K562 (cell line): ENCODE data around the gene ZMYND15. TPM values are rescaled to one million over a fixed set of nuclear protein-coding genes. Genes with fewer than 3 reads are reported as not detected.
A peak's percentile ranks its signal among the peaks of the same experiment; 100 is the strongest.

ENCODE experiments used
- BDP1 ChIP-seq: IDR thresholded peaks from 3 replicates; pipeline ENCODE4 v1.6.1; 2011; ENCODE audit not compliant: insufficient read length, insufficient read depth
- BRD9 ChIP-seq: fragments of 450-650 bp; IDR thresholded peaks from 2 replicates; pipeline ENCODE4 v1.6.1; 2018; ENCODE audit warnings: low read depth; ENCODE audit not compliant: partially characterized antibody
- DACH1 ChIP-seq: fragments of 450-650 bp; IDR thresholded peaks from 2 replicates; pipeline ENCODE4 v1.6.1; 2018; ENCODE audit not compliant: partially characterized antibody
- DDX20 ChIP-seq: fragments of 450-650 bp; IDR thresholded peaks from 2 replicates; pipeline ENCODE4 v1.6.1; 2016; ENCODE audit warnings: missing genetic modification characterization, low read depth, mild to moderate bottlenecking, missing compliant biosample characterization, moderate library complexity
- HMG20A ChIP-seq: fragments of 450-650 bp; formaldehyde crosslinking; conservative IDR thresholded peaks from 2 replicates; pipeline ENCODE4 v1.4.0; 2020; ENCODE audit warnings: mild to moderate bottlenecking, mixed read lengths
- HNRNPK ChIP-seq: fragments of 200-400 bp; formaldehyde crosslinking; IDR thresholded peaks from one replicate; pipeline ENCODE4 v1.6.1; 2018; ENCODE audit warnings: mild to moderate bottlenecking, low read depth, low read length; ENCODE audit not compliant: poor library complexity, severe bottlenecking
- MBD2 ChIP-seq: sonication (generic); IDR thresholded peaks from 2 replicates; pipeline ENCODE4 v1.6.1; 2016; ENCODE audit warnings: low read depth, borderline replicate concordance
- PCBP1 ChIP-seq: fragments of 200-400 bp; formaldehyde crosslinking; IDR thresholded peaks from 2 replicates; pipeline ENCODE4 v1.6.1; 2018; ENCODE audit warnings: mild to moderate bottlenecking, low read depth, low read length; ENCODE audit not compliant: poor library complexity, severe bottlenecking
- POLR2AphosphoS2 ChIP-seq: IDR thresholded peaks from 2 replicates; pipeline ENCODE4 v1.6.1; 2012; ENCODE audit warnings: low read length, improper control_type of control experiment
- POLR2AphosphoS5 ChIP-seq: IDR thresholded peaks from 2 replicates; pipeline ENCODE4 v1.6.1; 2011; ENCODE audit warnings: mild to moderate bottlenecking, low read depth, low read length, moderate library complexity; ENCODE audit not compliant: control insufficient read depth, insufficient read depth
- PYGO2 ChIP-seq: fragments of 450-650 bp; IDR thresholded peaks from 2 replicates; pipeline ENCODE4 v1.6.1; 2016; ENCODE audit warnings: mild to moderate bottlenecking, missing genetic modification characterization, moderate library complexity, missing compliant biosample characterization
- RAD21 ChIP-seq, 2 experiments: fragments of 250-450 bp in 1 of 2; fragments of 450-650 bp in 1 of 2; sonication (Bioruptor Pico) in 1 of 2; formaldehyde crosslinking in 1 of 2; IDR thresholded peaks in 1 of 2; conservative IDR thresholded peaks in 1 of 2; 2 replicates each; pipeline versions ENCODE4 v1.4.0 to v1.8.0; 2020 to 2022; ENCODE audit warnings: mild to moderate bottlenecking in 2 of 2, moderate library complexity in 1 of 2
- RAD51 ChIP-seq: fragments of 450-650 bp; IDR thresholded peaks from 2 replicates; pipeline ENCODE4 v1.7.1; 2016; ENCODE audit warnings: low read depth, mild to moderate bottlenecking, borderline replicate concordance
- RFX1 ChIP-seq: fragments of 450-650 bp; IDR thresholded peaks from 2 replicates; pipeline ENCODE4 v1.6.1; 2016; ENCODE audit warnings: mild to moderate bottlenecking, moderate library complexity
- RUNX1 ChIP-seq: sonication (generic); IDR thresholded peaks from 2 replicates; pipeline ENCODE4 v1.6.1; 2016; ENCODE audit warnings: antibody characterized with exemption, low read depth
- SRSF9 ChIP-seq: fragments of 200-400 bp; formaldehyde crosslinking; IDR thresholded peaks from 2 replicates; pipeline ENCODE4 v1.6.1; 2017; ENCODE audit warnings: low read depth, low read length, borderline replicate concordance
- TCF7L2 ChIP-seq: fragments of 150-350 bp; IDR thresholded peaks from 2 replicates; pipeline ENCODE4 v1.6.1; 2016; ENCODE audit warnings: low read depth, mild to moderate bottlenecking, low read length, moderate library complexity
- U2AF2 ChIP-seq: fragments of 200-400 bp; formaldehyde crosslinking; optimal IDR thresholded peaks from 2 replicates; pipeline ENCODE3; 2017; ENCODE audit warnings: low read depth, mild to moderate bottlenecking, low read length
- ZFP91 ChIP-seq: sonication (generic); formaldehyde crosslinking; IDR thresholded peaks from 2 replicates; pipeline ENCODE4 v1.8.0; 2022; ENCODE audit warnings: mild to moderate bottlenecking, missing genetic modification reagents
- ZNF174 ChIP-seq: fragments of 250-450 bp; sonication (Bioruptor Pico); IDR thresholded peaks from 2 replicates; pipeline ENCODE4 v1.4.0; 2020; ENCODE audit warnings: mild to moderate bottlenecking
- ZNF354B ChIP-seq: fragments of 250-450 bp; sonication (Bioruptor Pico); IDR thresholded peaks from 2 replicates; pipeline ENCODE4 v1.4.0; 2020
- polyA plus RNA-seq, 8 experiments: library from polyadenylated mRNA; depleted of rRNA in 4 of 8; stranded (reverse) in 5 of 8; unstranded in 3 of 8; fragments of >200 nt; fragmentation: Nextera tagmentation in 2 of 8; fragmentation: Illumina TruSeq in 1 of 8; extraction: Ambion mirVana in 2 of 8; extraction: Trizol in 1 of 8; gene quantifications; 2 replicates each; pipeline versions ENCODE4 v1.2.1 to v1.2.3, GENCODE V29; 2011 to 2014; ENCODE audit warnings: inconsistent platforms in 1 of 8, missing spikeins in 1 of 8
- total RNA-seq, 7 experiments: library from RNA; depleted of rRNA in 6 of 7; stranded (reverse); fragments of >200 nt in 6 of 7; fragmentation: Illumina TruSeq in 2 of 7; extraction: Trizol in 2 of 7; gene quantifications; 2 replicates each; pipeline versions ENCODE4 v1.2.1 to v1.2.3, GENCODE V29; 2011 to 2021; ENCODE audit warnings: low replicate concordance in 1 of 7
- TF ChIP-seq, protein P1 (sequence below): fragments of 250-450 bp; sonication (Bioruptor Pico); IDR thresholded peaks from 2 replicates; pipeline ENCODE4 v1.8.0; 2022; ENCODE audit warnings: inconsistent platforms
- TF ChIP-seq, protein P2 (sequence below): sonication (generic); formaldehyde crosslinking; IDR thresholded peaks from 2 replicates; pipeline ENCODE4 v1.8.0; 2022; ENCODE audit warnings: mild to moderate bottlenecking, missing genetic modification reagents
- TF ChIP-seq, protein P3 (sequence below): fragments of 200-800 bp; sonication (Bioruptor generic); IDR thresholded peaks from 2 replicates; pipeline ENCODE4 v1.6.1; 2017; ENCODE audit warnings: missing genetic modification characterization, missing compliant biosample characterization

The ZMYND15 gene
- total and polyA plus RNA-seq, 9 of the 15 experiments (the other 6 are each of a cell fraction or from before 2014, with no cell fraction given) = 0.09 TPM; not detected in 8

- TF ChIP-seq, protein P1, sequence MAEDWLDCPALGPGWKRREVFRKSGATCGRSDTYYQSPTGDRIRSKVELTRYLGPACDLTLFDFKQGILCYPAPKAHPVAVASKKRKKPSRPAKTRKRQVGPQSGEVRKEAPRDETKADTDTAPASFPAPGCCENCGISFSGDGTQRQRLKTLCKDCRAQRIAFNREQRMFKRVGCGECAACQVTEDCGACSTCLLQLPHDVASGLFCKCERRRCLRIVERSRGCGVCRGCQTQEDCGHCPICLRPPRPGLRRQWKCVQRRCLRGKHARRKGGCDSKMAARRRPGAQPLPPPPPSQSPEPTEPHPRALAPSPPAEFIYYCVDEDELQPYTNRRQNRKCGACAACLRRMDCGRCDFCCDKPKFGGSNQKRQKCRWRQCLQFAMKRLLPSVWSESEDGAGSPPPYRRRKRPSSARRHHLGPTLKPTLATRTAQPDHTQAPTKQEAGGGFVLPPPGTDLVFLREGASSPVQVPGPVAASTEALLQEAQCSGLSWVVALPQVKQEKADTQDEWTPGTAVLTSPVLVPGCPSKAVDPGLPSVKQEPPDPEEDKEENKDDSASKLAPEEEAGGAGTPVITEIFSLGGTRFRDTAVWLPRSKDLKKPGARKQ = no peak
- TF ChIP-seq TCF7L2 (no peak), DDX20 (tag) (no peak), PYGO2 (tag) (no peak), SRSF9 (no peak), U2AF2 (no peak), MBD2 (no peak), DACH1 (no peak), PCBP1 (no peak), BRD9 (no peak), HNRNPK (no peak), RFX1 (no peak), ZNF354B (no peak), POLR2AphosphoS5 (no peak), BDP1 (no peak), RAD21 (CRISPR knock-in tag; conservative IDR thresholded peaks at IDR 0.05 in 1 of 2, IDR thresholded peaks at IDR 0.05 in 1 of 2) (peak; percentile 54 to 64), RAD51 (no peak), ZNF174 (no peak), HMG20A (no peak), POLR2AphosphoS2 (no peak), RUNX1 (no peak), ZFP91 (CRISPR knock-in tag) (peak; percentile 49; the same call in 1 of the 2 replicates)
- TF ChIP-seq, protein P2, sequence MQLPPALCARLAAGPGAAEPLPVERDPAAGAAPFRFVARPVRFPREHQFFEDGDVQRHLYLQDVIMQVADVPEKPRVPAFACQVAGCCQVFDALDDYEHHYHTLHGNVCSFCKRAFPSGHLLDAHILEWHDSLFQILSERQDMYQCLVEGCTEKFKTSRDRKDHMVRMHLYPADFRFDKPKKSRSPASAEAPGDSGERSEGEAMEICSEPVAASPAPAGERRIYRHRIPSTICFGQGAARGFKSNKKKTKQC (CRISPR knock-in tag) = peak; percentile 44; the same call in 1 of the 2 replicates
- TF ChIP-seq, protein P3, sequence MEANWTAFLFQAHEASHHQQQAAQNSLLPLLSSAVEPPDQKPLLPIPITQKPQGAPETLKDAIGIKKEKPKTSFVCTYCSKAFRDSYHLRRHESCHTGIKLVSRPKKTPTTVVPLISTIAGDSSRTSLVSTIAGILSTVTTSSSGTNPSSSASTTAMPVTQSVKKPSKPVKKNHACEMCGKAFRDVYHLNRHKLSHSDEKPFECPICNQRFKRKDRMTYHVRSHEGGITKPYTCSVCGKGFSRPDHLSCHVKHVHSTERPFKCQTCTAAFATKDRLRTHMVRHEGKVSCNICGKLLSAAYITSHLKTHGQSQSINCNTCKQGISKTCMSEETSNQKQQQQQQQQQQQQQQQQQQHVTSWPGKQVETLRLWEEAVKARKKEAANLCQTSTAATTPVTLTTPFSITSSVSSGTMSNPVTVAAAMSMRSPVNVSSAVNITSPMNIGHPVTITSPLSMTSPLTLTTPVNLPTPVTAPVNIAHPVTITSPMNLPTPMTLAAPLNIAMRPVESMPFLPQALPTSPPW (CRISPR knock-in tag) = peak; percentile 58
Observed at GRCh38 chr17:4789951-4790704, 50.5 kb downstream of the ZMYND15 start (continued).
